Measurements from ENCODE around the gene TAC3.
"Not testable (repeated sequence)": the region's sequence is repeated elsewhere in the genome, so short reads cannot be mapped to it uniquely, and the experiment has no call there.

The TAC3 gene

GRCh38 chr12:57031789-57032188 is 15.5 kb upstream of the TAC3 start:
- DNase-seq, result no peak

- no peak for DNase-seq
Measured at GRCh38 chr12:57031138-57031725, 14.9 kb upstream of the TAC3 start.

GRCh38 chr12:57029457-57029856 is 13.1 kb upstream of the TAC3 start:
- no peak for DNase-seq

- DNase-seq, result no peak
Measured at GRCh38 chr12:57027805-57028153, 11.4 kb upstream of the TAC3 start.

GRCh38 chr12:57027011-57027804 is 10.9 kb upstream of the TAC3 start:
- no peak for DNase-seq

- no peak for DNase-seq
Measured at GRCh38 chr12:57025196-57025595, 8.9 kb upstream of the TAC3 start.

GRCh38 chr12:57022324-57022723 is 6.0 kb upstream of the TAC3 start:
- DNase-seq, result not testable (repeated sequence)

GRCh38 chr12:57019983-57020719 is 3.8 kb upstream of the TAC3 start:
- DNase-seq, result no peak

- DNase-seq, result no peak
Measured at GRCh38 chr12:57018906-57019305, 2.6 kb upstream of the TAC3 start.

GRCh38 chr12:57018353-57018752 is 2.0 kb upstream of the TAC3 start:
- not testable (repeated sequence) for DNase-seq

GRCh38 chr12:57012600-57013465 is 3.5 kb downstream of the TAC3 start:
- DNase-seq, result no peak

GRCh38 chr12:57011438-57012424 is 4.6 kb downstream of the TAC3 start:
- DNase-seq, result no peak

GRCh38 chr12:57010627-57011247 is 5.6 kb downstream of the TAC3 start:
- DNase-seq, result no peak

GRCh38 chr12:57009949-57010626 is 6.2 kb downstream of the TAC3 start:
- no peak for DNase-seq

GRCh38 chr12:57008178-57008577 is 8.2 kb downstream of the TAC3 start:
- DNase-seq, result no peak

- no peak for DNase-seq
Measured at GRCh38 chr12:57006809-57007475, 9.4 kb downstream of the TAC3 start.

GRCh38 chr12:57005980-57006808 is 10.1 kb downstream of the TAC3 start, which contains the start of gene ZBTB39:
TSS of gene ZBTB39 (minus strand) at chr12:57006546. CDS start at chr12:57004917, 1,629 bp downstream.
- DNase-seq, result peak; percentile 61

- DNase-seq, result no peak
Measured at GRCh38 chr12:57004651-57005050, 11.7 kb downstream of the TAC3 start.

GRCh38 chr12:57003395-57003794 is 12.9 kb downstream of the TAC3 start:
- DNase-seq, result no peak
